Stimulated activated naive CD8-positive, alpha-beta T cell treated with anti-CD3 and anti-CD28 coated beads, Interleukin-15, amount 100 ng/mL, for 72 hours (primary cell): Measurements from ENCODE around the gene EEF1A2.

Experiments
- ATAC-seq: fragments of 150-1000 bp; cut with Tn5 transposase; 2 replicates; pipeline ENCODE4 v1.10.0; 2021; ENCODE audit warnings: mild to moderate bottlenecking, moderate library complexity
- DNase-seq, 2 donors: peaks; one replicate each; pipeline ENCODE4 v3.0.0; 2021 to 2022
- H3K27ac Mint-ChIP-seq, 2 donors: one replicate each; pipeline ENCODE4 v1.8.0; 2022; ENCODE audit warnings: mild to moderate bottlenecking in 2 of 2, mixed read lengths in 2 of 2, moderate library complexity in 2 of 2
- H3K27me3 Mint-ChIP-seq: one replicate; pipeline ENCODE4 v1.8.0; 2022; ENCODE audit warnings: mixed read lengths
- H3K4me1 Mint-ChIP-seq: one replicate; pipeline ENCODE4 v1.8.0; 2022; ENCODE audit warnings: mild to moderate bottlenecking, mixed read lengths
- H3K4me3 Mint-ChIP-seq, 2 donors: one replicate each; pipeline ENCODE4 v1.8.0; 2022; ENCODE audit warnings: mild to moderate bottlenecking in 2 of 2, mixed read lengths in 2 of 2, moderate library complexity in 1 of 2
- H3K9me3 Mint-ChIP-seq, 2 donors: one replicate each; pipeline ENCODE4 v1.8.0; 2022; ENCODE audit warnings: mixed read lengths in 2 of 2

Gene EEF1A2

GRCh38 chr20:63477944-63478343, 20.9 kb downstream of the EEF1A2 start:
- Mint-ChIP-seq H3K9me3 (no peaks in the 10 kb centered on the region), H3K27ac (no peak overlapping the region), H3K4me1 (peaks cover 28% of the 10 kb centered on the region), H3K4me3 (no peak overlapping the region), H3K27me3 (peaks cover 100% of the 10 kb centered on the region)
- DNase-seq: no peak
- no peak for ATAC-seq

DNA sequence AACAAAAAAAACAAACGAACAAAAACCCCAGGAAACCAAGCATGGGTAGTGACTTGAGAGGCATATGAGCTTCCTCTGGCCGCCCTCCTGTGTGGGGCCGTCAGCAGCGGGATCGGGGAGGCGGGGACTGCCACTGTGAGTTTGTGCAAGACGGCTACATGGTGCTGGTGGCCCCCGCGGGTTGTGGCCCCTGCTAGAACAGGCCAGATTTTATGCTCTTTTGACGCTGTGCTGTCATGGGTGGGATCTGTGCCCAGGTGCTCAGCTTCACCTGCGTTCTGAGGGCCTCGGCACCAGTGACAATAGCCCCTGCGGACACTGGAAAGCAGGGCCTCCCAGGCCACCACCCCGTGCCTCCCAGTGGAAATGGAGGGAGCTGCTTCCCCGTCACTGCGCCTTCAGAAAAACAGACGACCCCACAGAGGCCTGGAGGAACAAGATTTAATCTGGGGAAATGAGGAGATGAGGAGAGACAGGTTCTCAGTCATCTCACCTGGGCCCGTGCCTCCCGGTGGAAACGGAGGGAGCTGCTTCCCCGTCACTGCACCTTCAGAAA, 21.7 kb downstream of the EEF1A2 start:
- DNase-seq: no peak
- H3K9me3 Mint-ChIP-seq: no peaks in the 10 kb centered on the region
- no peak overlapping the region for H3K27ac Mint-ChIP-seq
- ATAC-seq: no peak
- H3K4me3 Mint-ChIP-seq: no peak overlapping the region
- peaks cover 23% of the 10 kb centered on the region for H3K4me1 Mint-ChIP-seq
- H3K27me3 Mint-ChIP-seq: peaks cover 94% of the 10 kb centered on the region

DNA sequence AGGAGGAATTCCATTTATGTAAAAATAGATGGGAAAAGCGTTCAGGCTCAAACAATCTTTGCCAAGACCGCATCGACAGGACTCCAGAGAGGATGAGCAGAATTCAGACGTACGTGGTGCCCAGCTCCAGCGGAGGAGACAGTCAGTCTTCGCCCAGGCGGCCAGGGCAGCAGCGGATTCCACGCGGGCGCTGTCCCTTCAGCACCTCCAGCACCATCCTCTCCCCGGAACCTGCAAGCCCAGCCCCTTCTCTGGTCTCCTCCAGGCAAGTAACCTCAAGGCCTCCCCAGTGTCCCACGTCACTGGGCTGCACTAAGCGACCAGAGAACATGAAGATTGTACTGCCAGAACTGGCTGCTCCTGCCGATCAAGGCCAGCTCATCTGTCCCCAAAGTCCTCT, 23.7 kb downstream of the EEF1A2 start:
- peaks cover 23% of the 10 kb centered on the region for H3K4me1 Mint-ChIP-seq
- H3K27me3 Mint-ChIP-seq: peaks cover 87% of the 10 kb centered on the region
- peak overlapping the region in 1 of 2 donors; percentile 25 for H3K27ac Mint-ChIP-seq
- no peaks in the 10 kb centered on the region for H3K9me3 Mint-ChIP-seq
- DNase-seq (no peak), ATAC-seq (no peak)
- H3K4me3 Mint-ChIP-seq: no peak overlapping the region

- DNase-seq (peak in 1 of 2 donors; percentile 45), ATAC-seq (peak; percentile 62)
- Mint-ChIP-seq H3K4me3 (peak overlapping the region in 1 of 2 donors; percentile 33), H3K4me1 (peaks cover 23% of the 10 kb centered on the region), H3K9me3 (no peaks in the 10 kb centered on the region), H3K27ac (no peak overlapping the region), H3K27me3 (peaks cover 87% of the 10 kb centered on the region)
Observed at GRCh38 chr20:63473555-63474449, 25.1 kb downstream of the EEF1A2 start.

- DNase-seq (no peak), ATAC-seq (no peak)
- Mint-ChIP-seq H3K27me3 (peaks cover 87% of the 10 kb centered on the region), H3K9me3 (no peaks in the 10 kb centered on the region), H3K4me1 (peaks cover 23% of the 10 kb centered on the region), H3K27ac (no peak overlapping the region), H3K4me3 (peak overlapping the region; percentile 12 to 21)
Observed at GRCh38 chr20:63472862-63473390, 26.0 kb downstream of the EEF1A2 start.

GRCh38 chr20:63471981-63472831, 26.7 kb downstream of the EEF1A2 start, which contains the start of gene KCNQ2:
TSS of gene KCNQ2 (minus strand) at chr20:63472655. CDS start at chr20:63472463, 192 bp downstream.
- H3K4me1 Mint-ChIP-seq: peaks cover 23% of the 10 kb centered on the region
- ATAC-seq (peak; percentile 20), DNase-seq (no peak)
- H3K4me3 Mint-ChIP-seq: peak within 1 kb of the TSS; percentile 12 to 54
- no peaks in the 10 kb centered on the region for H3K9me3 Mint-ChIP-seq
- H3K27me3 Mint-ChIP-seq: peaks cover 84% of the 10 kb centered on the region
- no peak within 1 kb of the TSS for H3K27ac Mint-ChIP-seq

GRCh38 chr20:63471717-63471980, 27.2 kb downstream of the EEF1A2 start:
- H3K27ac Mint-ChIP-seq: no peak overlapping the region
- peak; percentile 15 for ATAC-seq
- H3K27me3 Mint-ChIP-seq: peaks cover 84% of the 10 kb centered on the region

GRCh38 chr20:63471002-63471716, 27.7 kb downstream of the EEF1A2 start:
- peaks cover 23% of the 10 kb centered on the region for H3K4me1 Mint-ChIP-seq
- DNase-seq (no peak), ATAC-seq (no peak)
- peaks cover 80% of the 10 kb centered on the region for H3K27me3 Mint-ChIP-seq
- no peaks in the 10 kb centered on the region for H3K9me3 Mint-ChIP-seq
- no peak overlapping the region for H3K27ac Mint-ChIP-seq
- no peak overlapping the region for H3K4me3 Mint-ChIP-seq

More at GRCh38 chr20:63471717-63471980, 27.2 kb downstream of the EEF1A2 start:
- Mint-ChIP-seq H3K9me3 (no peaks in the 10 kb centered on the region), H3K4me3 (no peak overlapping the region), H3K4me1 (peaks cover 23% of the 10 kb centered on the region)
- no peak for DNase-seq

GRCh38 chr20:63470410-63470809, 28.5 kb downstream of the EEF1A2 start:
- ATAC-seq: no peak
- Mint-ChIP-seq H3K4me3 (no peak overlapping the region), H3K27me3 (peaks cover 80% of the 10 kb centered on the region)

GRCh38 chr20:63469713-63470101, 29.2 kb downstream of the EEF1A2 start:
- no peak overlapping the region for H3K27ac Mint-ChIP-seq

More at GRCh38 chr20:63470410-63470809, 28.5 kb downstream of the EEF1A2 start:
- no peak for DNase-seq
- Mint-ChIP-seq H3K9me3 (no peaks in the 10 kb centered on the region), H3K27ac (no peak overlapping the region), H3K4me1 (peaks cover 22% of the 10 kb centered on the region)

GRCh38 chr20:63469019-63469712, 29.7 kb downstream of the EEF1A2 start:
- DNase-seq (no peak), ATAC-seq (no peak)
- H3K27me3 Mint-ChIP-seq: peaks cover 80% of the 10 kb centered on the region
- H3K9me3 Mint-ChIP-seq: no peaks in the 10 kb centered on the region
- no peak overlapping the region for H3K27ac Mint-ChIP-seq
- H3K4me1 Mint-ChIP-seq: peaks cover 12% of the 10 kb centered on the region
- H3K4me3 Mint-ChIP-seq: no peak overlapping the region

More at GRCh38 chr20:63469713-63470101, 29.2 kb downstream of the EEF1A2 start:
- peaks cover 80% of the 10 kb centered on the region for H3K27me3 Mint-ChIP-seq
- DNase-seq (no peak), ATAC-seq (no peak)
- H3K4me1 Mint-ChIP-seq: peaks cover 17% of the 10 kb centered on the region
- no peaks in the 10 kb centered on the region for H3K9me3 Mint-ChIP-seq
- H3K4me3 Mint-ChIP-seq: no peak overlapping the region

GRCh38 chr20:63468421-63468820, 30.5 kb downstream of the EEF1A2 start:
- ATAC-seq: no peak
- Mint-ChIP-seq H3K9me3 (no peaks in the 10 kb centered on the region), H3K27me3 (peaks cover 80% of the 10 kb centered on the region)

GRCh38 chr20:63467294-63468083, 31.4 kb downstream of the EEF1A2 start:
- ATAC-seq: no peak
- Mint-ChIP-seq H3K4me3 (no peak overlapping the region), H3K4me1 (no peaks in the 10 kb centered on the region), H3K9me3 (no peaks in the 10 kb centered on the region), H3K27ac (no peak overlapping the region), H3K27me3 (peaks cover 83% of the 10 kb centered on the region)
- no peak for DNase-seq

More at GRCh38 chr20:63468421-63468820, 30.5 kb downstream of the EEF1A2 start:
- Mint-ChIP-seq H3K4me1 (peaks cover 5% of the 10 kb centered on the region), H3K27ac (no peak overlapping the region), H3K4me3 (no peak overlapping the region)
- DNase-seq: no peak

GRCh38 chr20:63466861-63467260, 32.0 kb downstream of the EEF1A2 start:
- Mint-ChIP-seq H3K27me3 (peaks cover 86% of the 10 kb centered on the region), H3K27ac (no peak overlapping the region), H3K4me1 (no peaks in the 10 kb centered on the region), H3K4me3 (no peak overlapping the region), H3K9me3 (no peaks in the 10 kb centered on the region)
- DNase-seq (no peak), ATAC-seq (no peak)
